Measurements from ENCODE around the gene UBALD1. TPM values are rescaled to one million over a fixed set of nuclear protein-coding genes. Genes with fewer than 3 reads are reported as not detected.

Gene UBALD1
- total RNA-seq, 1 donor from 2014 or later, result 0.97 TPM

- Histone ChIP-seq H3K27ac (no peak overlapping the region), H4K20me1 (ENCODE audit: low read depth) (peaks cover 7% of the 10 kb centered on the region), H3K4me1 (no peaks in the 10 kb centered on the region), H3K9ac (no peak overlapping the region), H3F3A (ENCODE audit: low read depth) (peaks cover 2% of the 10 kb centered on the region), H3K36me3 (no peaks in the 10 kb centered on the region), H3K4me2 (no peak overlapping the region), H3K27me3 (no peaks in the 10 kb centered on the region), H3K4me3 (no peak overlapping the region), H2AFZ (replicated peaks) (no peak overlapping the region), H3K9me3 (ENCODE audit: low read depth) (no peaks in the 10 kb centered on the region), H3K79me2 (ENCODE audit: low read depth) (peaks cover 29% of the 10 kb centered on the region)
- H3K36me3 Mint-ChIP-seq, result peaks cover 21% of the 10 kb centered on the region
- DNase-seq (ENCODE audit: low spot score), result no peak
- H3K27me3 Mint-ChIP-seq (ENCODE audit: insufficient read depth, low read depth), result peaks cover 7% of the 10 kb centered on the region
- peaks cover 9% of the 10 kb centered on the region for H3K9me3 Mint-ChIP-seq
- no peaks in the 10 kb centered on the region for H3K4me1 Mint-ChIP-seq
- H3K4me3 Mint-ChIP-seq, result no peak overlapping the region
- TF ChIP-seq EZH2 (IDR thresholded peaks at IDR 0.05), result no peak
- TF ChIP-seq EZH2phosphoT487 (IDR thresholded peaks at IDR 0.05), result no peak
- no peak for TF ChIP-seq CTCF (IDR thresholded peaks at IDR 0.05)
- no peak overlapping the region for H3K27ac Mint-ChIP-seq
Measured at GRCh38 chr16:4648917-4649316, 34.2 kb upstream of the UBALD1 start.

GRCh38 chr16:4647644-4647980 lies 32.9 kb upstream of the UBALD1 start:
- Histone ChIP-seq H3K36me3 (no peaks in the 10 kb centered on the region), H3K27me3 (no peaks in the 10 kb centered on the region), H3K4me3 (no peak overlapping the region), H3K4me2 (no peak overlapping the region), H3K9ac (no peak overlapping the region), H2AFZ (replicated peaks) (no peak overlapping the region), H3K79me2 (ENCODE audit: low read depth) (peaks cover 42% of the 10 kb centered on the region), H3K4me1 (no peaks in the 10 kb centered on the region), H3K27ac (no peak overlapping the region), H3K9me3 (ENCODE audit: low read depth) (no peaks in the 10 kb centered on the region), H3F3A (ENCODE audit: low read depth) (peaks cover 2% of the 10 kb centered on the region), H4K20me1 (ENCODE audit: low read depth) (peaks cover 7% of the 10 kb centered on the region)
- Mint-ChIP-seq H3K36me3 (peaks cover 21% of the 10 kb centered on the region), H3K27ac (no peak overlapping the region), H3K4me1 (no peaks in the 10 kb centered on the region), H3K9me3 (peaks cover 9% of the 10 kb centered on the region), H3K27me3 (ENCODE audit: insufficient read depth, low read depth) (peaks cover 7% of the 10 kb centered on the region), H3K4me3 (no peak overlapping the region)
- TF ChIP-seq CTCF (IDR thresholded peaks at IDR 0.05), result no peak
- no peak for DNase-seq (ENCODE audit: low spot score)

- Histone ChIP-seq H3K4me2 (no peak overlapping the region), H3K27ac (no peak overlapping the region), H3K4me1 (no peaks in the 10 kb centered on the region), H3F3A (ENCODE audit: low read depth) (peaks cover 2% of the 10 kb centered on the region), H3K9me3 (ENCODE audit: low read depth) (no peaks in the 10 kb centered on the region), H3K36me3 (no peaks in the 10 kb centered on the region), H3K9ac (no peak overlapping the region), H4K20me1 (ENCODE audit: low read depth) (peaks cover 8% of the 10 kb centered on the region), H2AFZ (replicated peaks) (no peak overlapping the region), H3K4me3 (no peak overlapping the region), H3K27me3 (no peaks in the 10 kb centered on the region), H3K79me2 (ENCODE audit: low read depth) (peaks cover 47% of the 10 kb centered on the region)
- Mint-ChIP-seq H3K27me3 (ENCODE audit: insufficient read depth, low read depth) (peaks cover 7% of the 10 kb centered on the region), H3K36me3 (peaks cover 21% of the 10 kb centered on the region), H3K4me1 (no peaks in the 10 kb centered on the region), H3K4me3 (no peak overlapping the region), H3K27ac (no peak overlapping the region), H3K9me3 (peaks cover 9% of the 10 kb centered on the region)
- no peak for DNase-seq (ENCODE audit: low spot score)
- TF ChIP-seq EZH2 (IDR thresholded peaks at IDR 0.05), result no peak
- no peak for TF ChIP-seq EZH2phosphoT487 (IDR thresholded peaks at IDR 0.05)
- no peak for TF ChIP-seq CTCF (IDR thresholded peaks at IDR 0.05)
Measured at GRCh38 chr16:4646773-4647643, 32.3 kb upstream of the UBALD1 start.
